Upper lobe of left lung (tissue), 4 donors: ENCODE results near the gene NMRK2.

ENCODE experiments used
- EP300 ChIP-seq, 4 donors: sonication (generic); formaldehyde crosslinking; IDR thresholded peaks; one replicate each; pipeline ENCODE4 v1.5.1; 2017; ENCODE audit warnings: antibody characterized with exemption in 4 of 4, control low read depth in 2 of 4
- POLR2A ChIP-seq, 4 donors: fragments of 450-650 bp; IDR thresholded peaks; one replicate each; pipeline ENCODE4 v1.5.1; 2016 to 2017; ENCODE audit warnings: antibody characterized with exemption in 4 of 4, mild to moderate bottlenecking in 2 of 4
- POLR2AphosphoS5 ChIP-seq, 2 donors: sonication (generic); formaldehyde crosslinking; IDR thresholded peaks; one replicate each; pipeline ENCODE4 v1.5.1; 2017; ENCODE audit warnings: antibody characterized with exemption in 2 of 2
- TF ChIP-seq, protein P1 (sequence below), 6 experiments: fragments of 450-650 bp in 4 of 6; fragments of 200-600 bp in 2 of 6; sonication (generic) in 2 of 6; IDR thresholded peaks; one replicate each; pipeline ENCODE4 v1.5.1; 2016 to 2019; ENCODE audit warnings: antibody characterized with exemption in 6 of 6

- TF ChIP-seq, protein P1, sequence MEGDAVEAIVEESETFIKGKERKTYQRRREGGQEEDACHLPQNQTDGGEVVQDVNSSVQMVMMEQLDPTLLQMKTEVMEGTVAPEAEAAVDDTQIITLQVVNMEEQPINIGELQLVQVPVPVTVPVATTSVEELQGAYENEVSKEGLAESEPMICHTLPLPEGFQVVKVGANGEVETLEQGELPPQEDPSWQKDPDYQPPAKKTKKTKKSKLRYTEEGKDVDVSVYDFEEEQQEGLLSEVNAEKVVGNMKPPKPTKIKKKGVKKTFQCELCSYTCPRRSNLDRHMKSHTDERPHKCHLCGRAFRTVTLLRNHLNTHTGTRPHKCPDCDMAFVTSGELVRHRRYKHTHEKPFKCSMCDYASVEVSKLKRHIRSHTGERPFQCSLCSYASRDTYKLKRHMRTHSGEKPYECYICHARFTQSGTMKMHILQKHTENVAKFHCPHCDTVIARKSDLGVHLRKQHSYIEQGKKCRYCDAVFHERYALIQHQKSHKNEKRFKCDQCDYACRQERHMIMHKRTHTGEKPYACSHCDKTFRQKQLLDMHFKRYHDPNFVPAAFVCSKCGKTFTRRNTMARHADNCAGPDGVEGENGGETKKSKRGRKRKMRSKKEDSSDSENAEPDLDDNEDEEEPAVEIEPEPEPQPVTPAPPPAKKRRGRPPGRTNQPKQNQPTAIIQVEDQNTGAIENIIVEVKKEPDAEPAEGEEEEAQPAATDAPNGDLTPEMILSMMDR (IDR thresholded peaks at IDR 0.05): no peak
- TF ChIP-seq POLR2A (IDR thresholded peaks at IDR 0.05): no peak
- TF ChIP-seq EP300 (IDR thresholded peaks at IDR 0.05): no peak
- no peak for TF ChIP-seq POLR2AphosphoS5 (IDR thresholded peaks at IDR 0.05)
Observed at GRCh38 chr19:3890591-3890990, 42.3 kb upstream of the NMRK2 start.
